Measurements from ENCODE around the gene THEM4.
"Not testable (repeated sequence)": the region's sequence is repeated elsewhere in the genome, so short reads cannot be mapped to it uniquely, and the experiment has no call there.

Gene THEM4

GRCh38 chr1:151897991-151898431 is 11.3 kb downstream of the THEM4 start:
- DNase-seq (ENCODE audit: extremely low read depth in 1 of 2, low read depth in 1 of 2): no peak

GRCh38 chr1:151893176-151893924 is 16.0 kb downstream of the THEM4 start:
- no peak for DNase-seq (ENCODE audit: extremely low read depth in 1 of 2, low read depth in 1 of 2)

DNA sequence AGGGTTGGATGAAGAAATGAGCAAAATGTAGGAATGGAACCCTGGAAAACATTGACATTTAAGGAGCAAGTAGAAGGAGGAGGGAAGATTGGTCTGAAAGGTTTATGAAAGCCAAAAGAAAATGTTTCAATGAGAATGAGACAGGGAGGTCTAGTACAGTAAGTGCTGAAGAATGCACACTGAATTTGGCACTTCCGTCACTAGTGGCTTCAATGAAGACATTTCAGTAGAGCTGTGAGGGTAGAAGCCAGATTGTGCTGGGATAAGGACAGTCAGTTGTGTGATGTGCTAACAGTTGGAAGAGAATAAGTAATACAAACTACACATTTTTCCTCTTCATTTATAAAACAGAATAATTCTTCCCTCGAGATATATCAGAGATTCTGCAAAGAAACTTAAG is 17.1 kb downstream of the THEM4 start:
- DNase-seq (ENCODE audit: extremely low read depth in 1 of 2, low read depth in 1 of 2): no peak

GRCh38 chr1:151891512-151891911 is 17.8 kb downstream of the THEM4 start:
- no peak for DNase-seq (ENCODE audit: extremely low read depth in 1 of 2, low read depth in 1 of 2)

GRCh38 chr1:151888972-151889570 is 20.2 kb downstream of the THEM4 start:
- DNase-seq (ENCODE audit: extremely low read depth in 1 of 2, low read depth in 1 of 2): no peak

DNA sequence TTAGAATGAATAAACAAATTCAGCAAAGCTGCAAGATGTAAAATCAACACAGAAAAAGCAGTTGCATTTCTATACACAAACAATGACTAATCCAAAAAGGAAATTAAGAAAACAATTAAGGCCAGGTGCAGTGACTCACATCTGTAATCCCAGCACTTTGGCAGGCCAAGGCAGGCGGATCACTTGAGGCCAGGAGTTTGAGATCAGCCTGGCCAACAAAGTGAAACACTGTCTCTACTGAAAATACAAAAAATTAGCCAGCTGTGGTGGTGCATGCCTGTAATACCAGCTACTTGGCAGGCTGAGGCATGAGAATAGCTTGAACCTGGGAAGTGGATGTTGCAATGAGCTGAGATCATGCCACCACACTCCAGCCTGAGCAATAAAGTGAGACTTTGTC is 22.3 kb downstream of the THEM4 start:
- DNase-seq (ENCODE audit: extremely low read depth in 1 of 2, low read depth in 1 of 2): no peak

DNA sequence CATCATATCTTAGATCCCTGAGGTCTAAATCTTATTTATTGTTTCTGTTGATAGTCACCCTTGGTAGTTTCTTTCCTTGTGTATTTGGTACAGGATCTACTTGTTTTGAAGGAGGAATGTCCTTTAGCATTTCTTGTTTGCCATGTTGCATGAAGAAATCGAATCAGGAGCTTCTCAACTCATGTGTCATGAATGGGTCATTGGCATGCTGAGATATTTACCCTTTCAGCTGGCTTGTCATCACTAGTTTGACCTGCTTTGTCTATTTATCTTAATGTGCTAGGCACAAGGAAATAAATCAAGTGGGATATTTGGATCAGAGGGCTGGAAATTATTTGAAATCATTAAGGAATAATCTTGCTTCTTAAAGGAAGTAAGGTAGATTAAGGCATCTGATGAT is 23.8 kb downstream of the THEM4 start:
- no peak for DNase-seq (ENCODE audit: extremely low read depth in 1 of 2, low read depth in 1 of 2)

DNA sequence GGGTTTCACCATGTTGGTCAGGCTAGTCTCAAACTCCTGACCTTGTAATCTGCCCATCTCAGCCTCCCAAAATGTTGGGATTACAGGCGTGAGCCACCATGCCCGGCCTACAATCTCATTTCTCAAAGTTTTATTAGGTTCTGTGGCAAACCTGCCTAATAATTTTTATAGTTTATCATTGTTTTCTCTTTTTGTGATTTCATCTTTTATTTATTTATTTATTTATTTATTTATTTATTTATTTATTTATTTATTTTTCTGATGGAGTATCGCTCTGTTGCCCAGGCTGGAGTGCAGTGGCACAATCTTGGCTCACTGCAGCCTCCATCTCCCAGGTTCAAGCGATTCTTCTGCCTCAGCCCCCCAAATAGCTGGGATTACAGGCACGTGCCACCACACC is 24.4 kb downstream of the THEM4 start:
- not testable (repeated sequence) for DNase-seq (ENCODE audit: extremely low read depth in 1 of 2, low read depth in 1 of 2)

DNA sequence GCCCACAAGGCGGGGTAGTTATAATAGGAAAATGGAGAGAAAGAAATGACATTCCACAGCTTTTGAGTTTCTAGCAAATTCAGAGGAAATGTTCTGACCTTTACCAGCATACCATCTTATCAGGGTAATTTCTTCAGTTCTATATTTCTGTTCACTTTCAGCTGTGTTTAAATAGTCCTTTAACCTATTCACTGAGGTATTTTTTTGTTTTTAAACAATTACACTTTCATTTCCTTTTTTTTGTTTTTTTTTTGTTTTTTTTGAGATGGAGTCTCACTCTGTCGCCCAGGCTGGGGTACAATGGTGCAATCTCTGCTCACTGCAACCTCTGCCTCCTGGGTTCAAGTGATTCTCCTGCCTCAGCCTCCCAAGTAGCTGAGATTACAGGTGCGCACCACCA is 24.9 kb downstream of the THEM4 start:
- DNase-seq (ENCODE audit: extremely low read depth in 1 of 2, low read depth in 1 of 2): not testable (repeated sequence)

GRCh38 chr1:151883898-151884297 is 25.4 kb downstream of the THEM4 start:
- not testable (repeated sequence) for DNase-seq (ENCODE audit: extremely low read depth in 1 of 2, low read depth in 1 of 2)

DNA sequence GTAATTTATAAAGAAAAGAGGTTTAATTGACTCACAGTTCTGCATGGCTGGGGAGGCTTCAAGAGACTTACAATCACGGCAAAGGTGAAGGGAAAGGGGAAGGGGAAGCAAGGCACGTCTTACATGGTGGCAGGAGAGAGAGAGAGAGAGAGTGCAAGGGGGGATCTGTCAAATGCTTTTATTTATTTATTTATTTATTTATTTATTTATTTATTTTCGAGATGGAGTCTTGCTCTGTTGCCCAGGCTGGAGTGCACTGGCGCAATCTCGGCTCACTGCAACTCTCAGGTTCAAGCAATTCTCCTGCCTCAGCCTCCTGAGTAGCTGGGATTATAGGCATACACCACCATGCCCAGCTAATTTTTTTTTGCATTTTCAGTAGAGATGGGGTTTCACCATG is 26.4 kb downstream of the THEM4 start:
- not testable (repeated sequence) for DNase-seq (ENCODE audit: extremely low read depth in 1 of 2, low read depth in 1 of 2)

DNA sequence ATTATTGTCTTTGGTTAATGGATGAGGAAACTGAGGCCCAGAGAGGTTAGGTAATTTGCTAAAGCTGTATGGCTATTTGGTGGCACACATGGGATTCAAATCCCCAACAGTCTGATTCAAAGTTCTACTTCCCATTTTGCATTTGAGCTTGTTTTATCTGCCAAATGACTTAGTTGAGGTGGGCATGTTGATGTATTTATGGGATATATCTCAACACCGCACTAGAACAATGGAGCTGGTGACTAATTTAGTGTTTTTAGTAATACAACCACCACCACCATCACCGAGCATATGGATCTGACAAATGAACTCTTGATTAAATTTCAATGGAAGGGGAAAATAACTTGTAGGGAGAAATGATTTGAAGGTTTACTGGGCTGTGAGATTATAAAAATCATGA is 26.8 kb downstream of the THEM4 start:
- DNase-seq (ENCODE audit: extremely low read depth in 1 of 2, low read depth in 1 of 2): no peak

GRCh38 chr1:151881479-151881878 is 27.8 kb downstream of the THEM4 start:
- DNase-seq (ENCODE audit: extremely low read depth in 1 of 2, low read depth in 1 of 2): no peak

- no peak for DNase-seq (ENCODE audit: extremely low read depth in 1 of 2, low read depth in 1 of 2)
Measured at GRCh38 chr1:151875419-151876097, 33.8 kb downstream of the THEM4 start.

GRCh38 chr1:151872776-151873175 is 36.5 kb downstream of the THEM4 start:
- not testable (repeated sequence) for DNase-seq (ENCODE audit: extremely low read depth in 1 of 2, low read depth in 1 of 2)

- no peak for DNase-seq (ENCODE audit: extremely low read depth in 1 of 2, low read depth in 1 of 2)
Measured at GRCh38 chr1:151871284-151872030, 37.9 kb downstream of the THEM4 start.

- DNase-seq (ENCODE audit: extremely low read depth in 1 of 2, low read depth in 1 of 2): no peak
Measured at GRCh38 chr1:151868486-151868885, 40.8 kb downstream of the THEM4 start.

GRCh38 chr1:151867765-151868411 is 41.4 kb downstream of the THEM4 start:
- DNase-seq (ENCODE audit: extremely low read depth in 1 of 2, low read depth in 1 of 2): no peak

- DNase-seq (ENCODE audit: extremely low read depth in 1 of 2, low read depth in 1 of 2): no peak
Measured at GRCh38 chr1:151867321-151867720, 42.0 kb downstream of the THEM4 start.

GRCh38 chr1:151864411-151864810 is 44.9 kb downstream of the THEM4 start:
- DNase-seq (ENCODE audit: extremely low read depth in 1 of 2, low read depth in 1 of 2): no peak

DNA sequence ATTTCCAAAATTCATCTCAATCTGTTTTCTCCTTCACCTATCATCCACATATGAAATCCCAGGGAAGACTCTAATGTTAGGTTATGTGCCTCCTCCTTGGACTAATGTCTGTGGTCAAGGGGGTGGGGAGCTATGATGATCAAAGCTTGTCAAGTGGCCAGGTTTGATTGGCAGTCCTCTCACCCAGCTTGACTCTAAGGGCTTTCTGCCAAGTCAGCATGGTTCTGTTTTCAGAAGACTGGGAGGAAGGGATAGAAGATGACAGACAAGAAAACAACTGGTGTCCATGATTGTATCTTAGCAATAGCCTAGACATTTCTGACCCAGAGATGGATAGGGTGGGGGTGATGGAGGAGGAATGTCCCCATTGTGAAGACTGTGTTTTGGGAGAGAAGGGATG is 46.7 kb downstream of the THEM4 start:
- no peak for DNase-seq (ENCODE audit: extremely low read depth in 1 of 2, low read depth in 1 of 2)

All from stimulated activated CD8-positive, alpha-beta memory T cell treated with anti-CD3 and anti-CD28 coated beads, Interleukin-7, amount 100 ng/mL, for 48 hours (primary cell).